HT1080 (cell line): ENCODE results near the gene MROH8. TPM values are rescaled to one million over a fixed set of nuclear protein-coding genes. Genes with fewer than 3 reads are reported as not detected.
A peak's percentile ranks its signal among the peaks of the same experiment; 100 is the strongest.

Experiments used
- DNase-seq: peaks from one replicate; pipeline ENCODE4 v3.0.0-alpha.2; 2015; ENCODE audit warnings: low read depth
- total RNA-seq: library from RNA; depleted of rRNA; stranded (reverse); fragments of >200 nt; shearing (Covaris generic); gene quantifications from 2 replicates; pipeline ENCODE4 v1.2.3, GENCODE V29; 2014

MROH8 gene
- total RNA-seq, 1 experiment from 2014 or later = 3.3 TPM

DNA sequence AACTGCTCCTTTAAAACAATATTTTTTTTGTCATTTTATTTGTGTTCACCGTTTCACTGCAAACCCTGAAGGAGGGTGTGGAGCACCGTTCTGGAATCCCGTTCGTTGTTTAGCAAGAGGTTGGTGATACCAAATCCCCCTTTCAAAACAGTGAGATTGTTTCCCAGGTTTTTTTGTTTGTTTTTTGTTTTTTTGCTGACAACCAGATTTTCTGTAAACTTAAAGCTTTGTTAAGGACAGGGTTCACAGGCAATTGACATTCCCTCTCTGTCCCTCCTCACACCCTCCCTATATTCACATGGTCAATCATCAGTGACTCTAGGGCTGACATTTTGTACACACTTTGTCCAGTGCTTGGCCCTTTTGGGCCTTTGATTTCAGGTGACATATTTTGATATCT, 21.0 kb upstream of the MROH8 start:
- DNase-seq = no peak

DNA sequence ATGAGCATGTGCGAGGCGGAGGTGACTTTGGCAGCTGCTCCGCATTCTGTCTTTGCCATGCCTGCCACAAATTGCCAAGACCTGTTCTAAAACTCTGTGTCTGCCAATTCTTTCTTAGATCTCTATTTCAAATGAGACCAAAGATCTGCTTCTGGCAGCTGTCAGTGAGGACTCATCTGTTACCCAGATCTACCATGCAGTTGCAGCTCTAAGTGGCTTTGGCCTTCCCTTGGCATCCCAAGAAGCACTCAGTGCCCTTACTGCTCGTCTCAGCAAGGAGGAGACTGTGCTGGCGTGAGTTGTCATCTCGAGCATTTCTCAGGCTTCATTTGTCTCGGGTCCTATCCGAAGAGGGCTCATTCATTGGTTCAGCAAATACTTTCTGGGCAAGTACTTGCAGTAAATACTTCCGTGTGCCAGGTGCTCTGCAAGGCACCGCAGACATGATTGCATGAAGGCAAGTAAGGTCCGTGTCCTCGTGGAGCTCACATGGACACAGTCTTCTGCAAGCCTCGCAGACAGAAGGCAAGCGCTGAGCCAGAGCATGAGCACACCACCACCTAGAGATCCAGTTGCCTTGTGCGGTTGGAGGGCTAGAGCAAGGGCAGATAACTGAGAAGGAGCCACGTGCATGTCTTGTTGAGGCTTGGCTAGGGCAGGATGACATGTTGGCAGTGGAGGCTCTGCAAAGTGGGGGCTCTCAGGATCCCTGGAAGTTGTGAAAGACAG, 19.7 kb upstream of the MROH8 start:
- DNase-seq = no peak

DNA sequence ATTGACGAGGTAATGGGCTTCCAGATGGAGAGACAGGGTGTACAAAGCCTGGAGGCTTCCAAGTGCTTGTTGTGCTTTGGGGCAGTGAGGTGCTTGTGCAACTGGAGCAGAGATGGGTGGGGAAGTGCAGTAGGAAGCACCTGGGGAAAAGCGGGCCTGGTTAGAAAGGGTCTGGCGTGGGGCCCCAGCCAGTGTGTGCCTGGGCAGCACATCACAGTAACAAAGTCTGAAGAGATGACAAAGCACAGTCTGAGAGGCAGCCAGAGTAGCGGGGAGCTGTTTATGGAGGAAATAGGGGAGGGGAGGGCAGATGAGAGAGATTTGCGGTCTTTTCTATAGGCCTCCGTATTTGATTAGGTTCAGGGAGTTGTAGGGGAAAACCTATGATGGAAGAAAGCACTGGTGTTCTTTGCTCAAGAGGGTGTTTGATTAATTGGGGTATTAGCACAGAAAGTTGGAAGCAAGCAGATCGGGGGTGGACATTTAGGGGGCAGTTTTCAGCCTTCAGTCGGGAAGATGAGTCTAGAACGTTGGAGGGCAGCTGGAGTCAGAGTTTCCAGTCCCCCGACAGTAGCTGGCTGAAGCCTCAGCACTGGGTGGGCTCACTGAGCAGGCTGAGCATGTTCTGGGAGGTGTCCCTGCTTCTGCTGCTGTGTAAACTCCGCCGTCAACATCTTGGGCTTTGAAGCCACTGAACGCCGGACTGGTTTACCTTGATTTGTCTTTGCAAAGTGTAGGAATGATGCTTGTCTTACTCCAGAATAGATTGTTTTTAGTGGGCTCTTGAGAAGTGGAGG, 15.5 kb upstream of the MROH8 start:
- DNase-seq = no peak

DNA sequence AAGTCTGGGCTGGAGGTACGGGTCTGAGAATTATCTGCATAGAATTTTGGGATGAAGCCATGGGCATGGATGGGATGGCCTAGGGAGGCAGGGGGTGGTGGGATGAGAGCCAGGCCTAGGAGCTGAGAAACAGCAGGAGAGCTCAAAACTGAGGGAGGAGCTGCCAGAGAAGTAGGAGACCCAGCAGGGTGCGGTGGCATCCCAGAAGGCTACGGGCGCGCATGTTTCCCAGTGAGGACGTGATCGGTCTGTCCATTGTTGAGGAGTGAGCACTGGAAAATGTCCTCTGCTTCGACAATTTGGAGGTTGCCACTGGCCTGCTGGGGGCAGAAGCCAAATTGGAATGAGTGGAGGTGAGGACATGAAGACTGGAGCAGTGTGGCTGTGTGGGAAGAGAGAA, 14.5 kb upstream of the MROH8 start:
- no peak for DNase-seq

DNA sequence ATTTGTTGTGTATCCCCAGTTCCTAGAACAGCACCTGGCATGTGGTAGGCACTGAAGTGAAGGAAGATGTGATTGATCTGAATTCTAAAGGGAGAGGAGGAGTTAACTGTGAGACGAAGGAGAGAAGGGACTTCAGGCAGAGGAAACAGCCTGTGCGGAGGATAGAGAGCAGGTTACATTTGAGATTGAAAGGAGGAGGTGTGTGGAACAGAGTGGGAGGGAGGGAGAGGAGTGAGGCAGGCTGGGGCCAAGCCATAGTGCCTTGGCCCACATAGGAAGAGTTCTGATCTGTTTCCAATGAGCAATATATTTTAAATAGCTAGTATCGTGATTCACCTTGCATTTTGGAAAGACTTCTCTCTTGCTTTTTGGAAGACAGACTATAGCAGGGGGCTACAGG, 13.9 kb upstream of the MROH8 start:
- no peak for DNase-seq

DNA sequence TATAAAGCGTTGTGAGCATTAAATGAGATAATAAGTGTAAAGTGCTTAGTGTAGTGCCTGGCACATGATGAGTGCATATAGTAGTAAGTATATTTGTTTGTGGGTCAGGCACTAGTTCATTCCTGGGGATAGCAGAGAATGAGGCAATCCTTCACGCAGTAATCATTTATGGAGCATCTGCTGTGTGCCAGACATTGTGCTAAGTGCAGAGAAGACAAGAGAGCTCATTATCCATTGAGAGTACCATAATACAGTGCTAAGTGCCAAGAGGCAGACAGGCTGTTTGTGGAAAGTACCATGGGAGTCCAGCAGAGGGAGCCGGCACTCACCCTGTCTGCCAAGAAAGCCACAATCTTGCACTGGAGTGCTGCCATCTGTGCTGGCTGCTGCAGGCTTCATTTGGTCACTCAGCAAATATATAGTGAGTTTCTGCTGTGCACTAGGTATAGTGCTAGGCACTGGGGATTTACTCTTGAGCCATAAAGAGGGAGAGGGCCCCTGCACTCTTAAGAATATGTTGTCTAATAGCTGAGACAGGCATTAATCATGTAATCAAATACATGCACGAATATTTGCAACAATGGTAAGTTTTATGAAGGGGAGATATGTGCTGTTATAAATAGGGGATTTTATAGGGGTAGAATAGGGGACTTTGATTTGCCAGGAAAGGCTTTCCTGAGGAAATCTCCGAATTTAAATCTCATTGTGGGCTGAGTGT, 12.9 kb upstream of the MROH8 start:
- DNase-seq = peak; percentile 84

DNA sequence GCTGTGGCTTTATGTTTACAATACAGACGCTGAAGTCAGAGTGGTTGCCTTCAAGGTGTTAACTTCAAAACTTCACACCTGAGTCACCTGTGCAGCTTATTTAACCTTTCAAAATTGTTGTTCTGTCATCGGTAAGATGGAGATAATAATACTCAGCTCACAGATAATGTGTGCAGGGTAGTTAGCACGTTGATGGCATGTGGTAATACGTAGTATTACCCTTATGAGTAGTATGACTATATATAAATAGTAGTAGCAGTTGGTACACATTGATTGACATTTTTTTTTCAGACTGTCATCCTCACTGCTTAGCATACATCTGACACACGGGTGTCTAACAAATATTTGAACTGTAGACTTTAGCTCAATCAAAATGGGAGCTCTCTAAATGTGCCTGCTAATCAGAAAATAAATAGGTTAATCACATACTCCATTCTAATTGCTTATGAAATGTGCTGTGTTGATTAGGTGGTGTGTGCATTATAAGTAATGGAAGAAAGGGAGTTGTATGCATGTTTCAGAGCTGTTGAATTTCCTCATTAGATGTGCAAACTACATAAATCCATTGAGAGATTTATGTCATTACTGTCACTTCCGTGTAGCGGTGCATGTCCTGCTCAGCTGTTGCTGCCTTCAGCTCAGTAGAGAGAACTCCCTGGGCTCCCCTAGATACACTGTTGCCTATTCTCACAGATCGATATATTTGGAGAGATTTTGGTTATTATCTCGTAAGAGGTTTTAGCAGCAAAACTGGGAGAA, 11.2 kb upstream of the MROH8 start:
- no peak for DNase-seq

DNA sequence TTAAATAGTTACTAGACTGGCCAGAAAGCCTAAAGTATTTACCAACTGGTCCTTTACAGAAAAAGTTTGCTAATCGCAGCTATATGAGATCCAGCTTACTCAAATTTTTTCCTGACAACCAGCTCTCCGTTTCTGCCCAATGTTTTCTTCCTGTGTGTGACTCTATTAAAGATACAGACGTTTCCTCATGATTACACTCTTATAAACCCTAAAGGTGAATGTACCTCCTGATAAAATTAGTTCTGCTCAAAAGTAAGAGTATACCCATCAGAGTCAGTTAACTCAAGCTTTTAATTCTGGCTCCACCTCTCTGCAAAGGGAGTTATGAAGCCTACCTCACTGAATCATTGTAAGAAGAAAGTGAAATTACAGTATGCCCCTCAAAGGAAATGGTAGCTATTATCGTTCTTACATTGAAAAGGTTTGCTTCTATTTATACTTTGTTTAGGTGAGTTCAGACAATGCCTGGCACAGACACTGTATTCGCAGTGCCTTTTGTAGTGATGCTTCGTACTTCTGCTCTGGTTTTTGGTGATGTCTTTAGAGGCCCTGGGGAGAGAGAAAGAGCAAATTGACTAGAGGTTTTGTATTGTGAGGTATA, 10.2 kb upstream of the MROH8 start:
- no peak for DNase-seq

DNA sequence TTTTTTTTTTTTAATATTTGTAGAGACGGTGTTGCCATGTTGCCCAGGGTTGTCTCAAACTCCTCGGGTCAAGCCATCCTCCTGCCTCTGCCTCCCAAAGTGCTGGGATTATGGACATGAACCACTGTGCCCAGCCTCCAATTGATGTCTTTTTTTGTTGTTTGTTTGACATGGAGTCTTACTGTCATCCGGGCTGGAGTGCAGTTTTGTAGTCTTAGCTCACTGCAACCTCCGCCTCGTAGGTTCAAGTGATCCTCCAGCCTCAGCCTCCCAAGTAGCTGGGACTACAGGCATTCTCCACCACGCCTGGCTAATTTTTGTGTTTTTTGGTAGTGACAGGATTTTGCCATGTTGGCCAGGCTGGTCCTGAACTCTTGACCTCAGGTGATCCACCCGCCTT, 9.4 kb upstream of the MROH8 start:
- no peak for DNase-seq

DNA sequence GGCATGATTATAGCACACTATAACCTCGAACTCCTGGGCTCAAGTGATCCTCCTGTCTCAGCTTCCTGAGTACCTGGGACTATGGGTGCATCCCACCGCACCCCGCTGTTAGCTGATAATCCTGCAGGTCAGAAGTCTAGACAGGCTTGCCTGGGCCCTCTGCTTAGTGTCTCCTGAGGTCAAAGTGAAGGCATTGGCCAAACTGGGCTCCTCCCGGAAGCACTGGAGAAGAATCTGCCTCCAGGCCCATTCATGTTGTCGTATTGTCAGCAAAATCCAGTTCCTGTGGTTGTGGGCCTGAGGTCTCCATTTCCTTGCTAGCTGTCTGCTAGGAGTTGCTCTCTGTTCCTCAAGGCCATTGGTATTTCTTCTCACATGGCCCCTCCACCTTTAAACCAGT, 6.3 kb upstream of the MROH8 start:
- DNase-seq = no peak

DNA sequence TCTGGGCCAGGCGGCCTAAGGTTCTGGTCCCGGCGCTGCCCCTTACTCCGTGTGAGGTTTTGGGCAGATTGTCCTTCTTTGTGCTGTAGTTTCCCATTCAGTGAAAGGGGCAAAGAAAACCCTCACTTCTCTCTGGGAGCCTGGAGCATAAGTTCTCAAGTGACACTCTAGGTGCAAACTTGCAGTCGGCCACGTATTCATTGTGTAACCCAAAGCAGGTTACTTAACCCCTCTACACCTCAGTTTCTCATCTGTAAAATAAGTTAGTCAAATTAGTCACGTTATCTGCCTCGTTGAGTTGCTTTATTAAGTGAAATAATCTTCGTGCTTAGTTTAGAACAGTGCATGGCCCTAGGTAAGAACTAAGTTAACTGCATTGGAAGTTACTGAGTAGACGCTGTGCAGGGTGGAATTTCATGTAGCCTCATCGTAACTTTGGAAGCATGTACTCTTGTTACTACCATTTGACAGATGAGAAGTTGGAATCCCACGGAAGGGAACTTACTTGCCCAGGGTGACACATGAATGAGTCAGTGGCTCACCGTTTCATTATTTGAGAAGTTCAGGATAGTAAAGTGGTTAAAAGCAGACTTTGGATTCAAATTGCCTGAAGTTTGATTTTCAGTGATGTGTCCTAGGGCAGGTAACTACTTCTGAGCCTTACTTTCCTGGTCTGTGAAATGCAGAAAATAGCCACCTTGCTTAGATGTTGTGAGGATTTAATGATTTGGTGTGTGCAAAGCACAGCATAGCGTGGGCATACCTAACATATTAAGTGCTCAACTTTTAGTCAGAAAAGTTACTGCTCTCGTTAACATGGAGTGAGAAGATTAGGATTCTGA, 556 bp upstream of the MROH8 start:
- DNase-seq = peak; percentile 73

DNA sequence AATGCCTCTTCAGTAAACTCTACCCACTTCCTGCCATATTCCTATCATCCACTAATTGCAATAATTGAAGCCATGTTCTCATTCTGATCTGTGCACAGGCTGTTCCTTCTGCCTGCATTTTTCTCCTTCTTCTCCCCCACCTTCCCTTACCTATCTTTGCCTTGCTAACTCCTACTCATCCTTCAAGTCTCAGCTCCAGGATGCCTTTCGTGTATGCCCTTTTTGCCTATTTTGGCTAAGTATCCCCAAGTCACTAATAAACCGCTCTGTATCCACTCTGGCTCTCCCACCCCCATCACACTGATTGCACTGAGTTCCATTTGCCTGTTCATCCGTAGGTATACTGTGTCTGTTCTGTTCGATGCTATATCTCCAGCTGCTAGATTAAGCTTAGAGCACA, 6.5 kb downstream of the MROH8 start:
- no peak for DNase-seq

DNA sequence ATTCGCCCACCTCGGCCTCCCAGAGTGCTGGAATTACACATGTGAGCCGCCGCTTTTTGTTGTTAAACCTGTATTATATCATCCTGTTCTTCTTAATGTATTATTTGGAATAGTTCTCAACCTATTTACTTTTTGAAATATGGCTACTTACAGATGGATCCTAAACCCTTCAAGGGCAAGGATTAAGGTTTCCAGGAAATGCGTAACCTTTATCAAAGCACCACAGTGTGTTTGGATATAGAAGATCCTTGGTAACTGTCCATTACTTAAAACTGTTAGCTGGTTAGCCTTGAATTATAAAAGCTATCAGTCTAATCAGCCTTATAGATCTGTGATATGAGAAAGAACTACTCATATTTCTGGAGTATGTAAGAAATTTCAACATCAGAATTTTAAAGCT, 12.5 kb downstream of the MROH8 start:
- DNase-seq = no peak

DNA sequence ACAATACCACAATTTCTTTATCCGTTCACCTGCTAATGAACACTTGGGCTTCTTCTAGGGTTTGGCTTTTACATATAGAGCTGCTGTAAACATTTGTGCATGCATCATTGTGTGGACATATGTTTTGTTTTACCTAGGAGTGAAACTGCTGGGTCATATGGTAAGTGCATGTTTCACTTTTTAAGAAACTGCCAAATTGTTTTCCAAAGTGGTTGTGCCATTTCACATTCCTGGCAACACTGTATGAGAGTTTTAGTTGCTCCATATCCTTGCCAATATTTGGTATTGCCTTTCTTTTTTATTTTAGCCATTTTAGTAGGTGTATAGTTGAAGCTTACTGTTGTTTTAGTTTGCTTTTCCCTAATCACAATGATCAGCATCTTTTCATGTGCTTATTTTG, 14.3 kb downstream of the MROH8 start:
- DNase-seq = no peak

DNA sequence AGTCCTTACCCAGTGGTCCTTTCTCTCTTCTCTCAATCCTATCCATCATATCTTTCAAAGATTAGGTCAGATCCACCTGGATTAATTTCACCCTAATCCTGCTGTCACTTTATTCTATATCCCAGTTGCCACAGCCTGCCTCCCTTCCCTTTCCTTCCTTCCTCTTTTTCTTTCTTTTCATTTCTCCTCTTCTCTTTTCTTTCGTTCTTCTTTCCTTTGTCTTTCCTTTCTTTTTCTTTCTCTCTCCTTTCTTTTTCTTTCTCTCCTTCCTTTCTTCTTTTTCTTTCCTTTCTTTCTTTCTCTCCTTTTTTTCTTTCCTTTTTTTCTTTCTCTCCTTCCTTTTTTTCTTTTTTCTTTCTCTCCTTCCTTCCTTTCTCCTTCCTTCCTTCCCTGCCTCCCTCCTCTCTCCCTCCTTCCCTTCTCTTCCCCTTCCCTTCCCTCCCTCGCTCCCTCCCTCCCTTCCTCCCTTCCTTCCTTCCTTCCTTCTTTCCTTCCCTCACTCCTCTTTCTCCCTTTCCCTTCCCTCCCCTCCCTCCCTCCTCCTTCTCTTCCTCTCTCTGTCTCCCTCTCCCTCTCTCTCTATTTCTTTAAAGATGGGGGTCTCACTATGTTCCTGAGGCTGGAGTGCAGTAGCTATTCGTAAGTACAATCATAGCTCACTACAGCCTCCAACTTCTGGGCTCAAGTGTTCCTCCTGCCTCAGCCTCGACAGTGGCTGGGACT, 15.4 kb downstream of the MROH8 start:
- DNase-seq = no peak

DNA sequence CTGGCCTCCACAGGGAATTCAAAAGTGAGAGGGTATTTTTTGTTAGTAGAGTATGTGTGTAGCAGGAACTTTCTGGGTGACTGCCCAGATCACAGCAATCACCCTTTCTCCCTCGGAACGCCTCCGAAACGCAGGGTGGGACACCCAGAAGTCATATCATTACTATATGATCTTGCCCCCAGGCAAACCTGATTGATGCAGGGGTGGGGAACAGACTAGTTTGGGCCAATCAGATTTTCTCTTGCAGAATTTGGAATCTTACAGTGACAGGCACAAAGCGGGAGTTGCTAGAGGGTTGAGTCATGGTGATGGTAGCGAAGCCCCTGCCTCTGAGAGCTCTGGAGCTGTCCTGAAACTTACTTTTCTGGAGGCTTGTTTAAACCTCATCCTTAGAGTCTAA, 16.7 kb downstream of the MROH8 start:
- DNase-seq = no peak

DNA sequence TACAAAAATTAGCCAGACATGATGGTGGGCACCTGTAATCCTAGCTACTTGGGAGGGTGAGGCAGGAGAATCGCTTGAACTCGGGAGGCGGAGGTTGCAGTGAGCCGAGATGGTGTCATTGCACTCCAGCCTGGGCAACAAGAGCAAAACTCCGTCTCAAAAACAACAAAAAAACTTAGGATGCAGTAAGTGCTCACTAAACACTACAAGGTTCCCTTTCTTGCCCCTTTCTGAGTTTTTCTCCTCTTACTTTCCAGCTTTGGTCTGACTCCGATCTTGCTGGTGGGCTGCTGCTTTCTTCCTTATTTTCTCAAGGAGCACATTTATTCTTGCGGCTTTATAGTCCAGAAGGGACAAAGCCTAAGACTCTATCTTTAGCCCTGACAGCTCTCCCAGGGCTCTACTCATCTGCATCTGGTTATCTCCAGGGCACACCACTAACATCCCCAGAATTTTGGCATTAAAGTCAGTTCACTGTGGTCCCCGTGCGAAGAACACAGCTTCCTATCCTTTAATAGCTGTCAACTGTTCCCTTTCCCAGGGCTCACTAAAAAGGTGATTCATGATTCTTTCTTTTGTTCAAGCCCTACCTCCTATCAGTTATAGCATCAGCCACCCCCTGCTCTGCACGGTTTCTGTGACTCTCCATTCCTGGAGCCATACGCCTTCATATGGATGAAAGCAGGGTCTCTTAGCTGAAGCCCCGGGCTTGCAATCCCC, 17.4 kb downstream of the MROH8 start:
- no peak for DNase-seq

DNA sequence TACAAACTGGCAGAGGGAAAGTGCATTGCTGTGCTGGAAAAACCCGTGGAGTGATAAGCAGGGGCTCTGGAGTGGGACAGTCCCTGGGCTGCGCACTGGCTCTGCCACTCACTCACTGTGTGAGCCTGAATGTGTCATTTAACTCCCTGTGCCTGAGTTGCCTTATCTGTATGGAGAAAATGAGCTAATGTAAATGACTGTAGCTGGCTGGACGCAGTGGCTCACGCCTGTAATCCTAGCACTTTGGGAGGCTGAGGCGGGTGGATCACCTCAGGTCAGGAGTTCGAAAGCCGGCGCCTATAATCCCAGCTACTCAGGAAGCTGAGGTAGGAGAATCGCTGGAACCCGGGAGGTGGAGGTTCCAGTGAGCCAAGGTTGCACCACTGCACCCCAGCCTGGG, 18.7 kb downstream of the MROH8 start:
- no peak for DNase-seq

DNA sequence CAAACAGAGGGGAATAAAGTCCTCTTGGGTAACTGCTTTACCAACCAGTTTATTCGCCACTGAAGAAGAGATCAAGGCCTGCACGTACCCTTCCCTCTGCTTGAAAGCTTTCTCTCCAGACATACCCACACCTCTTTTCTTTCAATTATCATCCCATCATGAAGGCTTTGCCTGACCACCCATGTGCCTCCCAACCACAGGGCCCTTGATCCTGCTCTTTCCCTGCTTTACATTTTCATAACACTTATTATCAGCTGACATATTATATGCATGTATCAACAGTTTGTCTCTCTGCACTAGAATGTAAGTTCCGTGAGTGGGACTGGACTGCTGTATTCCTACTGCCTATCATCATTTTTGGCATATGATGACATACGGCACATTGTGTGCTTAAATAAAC, 21.1 kb downstream of the MROH8 start:
- DNase-seq = no peak
